NCI-H2196 treated with DMSO at 0.1 percent for 48 hours (cell line): ENCODE results near the gene NUP133.

Experiments
- DNase-seq: peaks from one replicate; lab custom pipeline; 2025; ENCODE audit not compliant: unreplicated experiment; lab: John Stamatoyannopoulos, UW

The NUP133 gene

DNA sequence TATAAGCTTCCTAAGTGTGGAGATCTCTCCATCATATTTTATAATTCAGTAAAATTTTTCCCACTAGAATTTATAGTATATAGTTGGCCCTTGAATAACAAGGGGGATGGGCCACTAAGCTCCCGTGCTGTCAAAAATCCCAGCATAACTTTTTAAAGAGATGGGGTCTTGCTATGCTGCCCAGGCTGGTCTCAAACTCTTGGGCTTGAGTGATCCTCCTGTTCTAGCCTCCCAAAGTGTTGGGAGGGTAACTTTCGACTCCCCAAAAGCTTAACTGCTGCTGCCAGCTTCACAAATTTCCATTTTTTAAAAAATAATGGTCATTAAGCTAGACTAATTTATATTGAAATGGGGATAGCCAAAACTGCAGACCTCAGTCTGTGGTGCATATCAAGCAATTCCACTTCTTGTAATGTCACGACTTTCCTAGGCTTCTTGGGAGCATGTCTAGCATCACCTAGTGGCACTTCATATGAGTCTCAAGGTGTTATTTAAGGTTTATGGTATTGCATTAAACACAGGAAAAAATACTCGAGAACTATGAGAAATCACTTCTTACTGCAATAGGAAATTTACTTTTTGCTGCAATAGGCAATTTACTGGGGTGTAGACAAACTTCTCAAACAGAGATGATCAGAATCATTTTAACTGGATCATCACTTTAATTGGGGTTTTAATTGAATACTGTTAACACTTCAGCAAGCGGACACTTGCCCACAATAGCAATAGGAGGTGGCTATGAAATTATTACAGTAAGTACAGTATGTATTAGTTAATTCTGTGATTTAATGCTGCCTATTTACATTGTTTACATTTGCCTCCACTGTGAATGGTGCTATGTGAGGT lies 55.0 kb downstream of the NUP133 start:
- DNase-seq, result no peak

DNA sequence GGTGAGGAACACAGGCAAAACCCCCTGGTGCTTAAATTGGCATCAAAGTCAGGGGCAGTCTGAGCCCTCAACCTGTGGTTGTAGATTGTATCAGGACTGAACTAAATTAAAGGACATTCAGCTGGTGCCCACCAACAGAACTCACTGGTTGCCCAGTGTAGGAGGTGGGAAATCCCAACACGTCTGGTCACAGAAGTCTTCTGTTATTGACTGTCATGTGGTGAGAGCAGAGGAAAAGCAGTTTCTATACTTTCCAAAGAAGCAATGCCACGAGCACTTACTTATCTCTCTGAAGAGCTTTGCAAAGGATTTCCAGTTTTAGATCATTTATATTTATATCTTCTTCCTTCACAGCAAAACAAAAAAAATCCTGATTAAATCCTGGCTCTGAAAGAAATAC lies 59.3 kb downstream of the NUP133 start:
- no peak for DNase-seq

DNA sequence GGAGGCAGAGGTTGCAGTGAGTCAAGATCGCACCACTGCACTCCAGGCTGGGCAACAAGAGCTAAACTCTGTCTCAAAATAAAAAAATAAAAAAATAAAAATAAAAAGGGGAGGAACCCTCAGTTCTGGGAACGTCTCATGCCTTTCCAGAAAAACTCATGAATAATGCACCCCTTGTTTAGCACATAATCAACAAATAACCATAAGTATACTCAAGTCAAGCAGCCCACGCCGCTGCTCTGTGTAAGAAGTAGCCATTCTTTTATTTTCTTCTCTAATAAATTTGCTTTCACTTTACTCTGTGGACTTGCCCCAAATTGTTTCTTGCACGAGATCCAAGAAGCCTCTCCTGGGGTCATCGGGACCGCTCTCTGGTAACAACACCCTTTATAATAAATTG lies 59.8 kb downstream of the NUP133 start:
- DNase-seq, result no peak

DNA sequence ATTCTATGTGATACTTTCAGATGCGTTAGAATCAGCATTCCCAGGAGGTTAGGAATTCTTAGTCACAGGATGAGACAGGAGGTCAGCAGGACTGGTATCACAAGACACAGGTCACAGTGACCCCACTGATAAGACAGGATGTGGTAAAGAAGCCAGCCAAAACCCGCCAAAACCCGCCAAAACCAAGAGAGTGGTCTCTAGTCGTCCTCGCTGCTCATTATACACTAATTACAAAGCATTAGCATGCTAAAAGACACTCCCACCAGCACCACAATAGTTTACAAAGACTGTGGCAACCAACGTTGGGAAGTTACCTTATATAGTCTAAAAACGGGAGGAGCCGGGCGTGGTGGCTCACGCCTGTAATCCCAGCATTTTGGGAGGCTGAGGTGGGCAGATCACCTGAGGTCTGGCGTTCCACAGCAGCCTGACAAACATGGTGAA lies 60.3 kb downstream of the NUP133 start:
- DNase-seq, result no peak

DNA sequence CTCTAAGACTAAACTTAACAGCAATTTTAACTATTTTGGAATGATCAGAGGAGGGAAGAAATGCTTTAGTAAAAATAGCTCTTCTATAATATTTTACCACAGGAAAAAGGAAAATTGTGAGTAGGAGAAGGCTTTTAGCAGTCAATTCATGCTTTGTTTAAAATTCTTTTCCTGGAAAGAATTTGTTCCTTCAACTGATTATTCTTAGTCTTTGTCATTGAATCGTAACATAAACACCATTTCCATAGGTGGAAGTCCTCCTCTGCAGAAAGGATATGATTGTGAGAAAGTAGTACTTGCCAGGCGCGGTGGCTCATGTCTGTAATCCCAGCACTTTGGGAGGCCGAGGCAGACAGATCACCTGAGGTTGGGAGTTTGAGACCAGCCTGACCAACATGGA lies 62.3 kb downstream of the NUP133 start:
- no peak for DNase-seq

DNA sequence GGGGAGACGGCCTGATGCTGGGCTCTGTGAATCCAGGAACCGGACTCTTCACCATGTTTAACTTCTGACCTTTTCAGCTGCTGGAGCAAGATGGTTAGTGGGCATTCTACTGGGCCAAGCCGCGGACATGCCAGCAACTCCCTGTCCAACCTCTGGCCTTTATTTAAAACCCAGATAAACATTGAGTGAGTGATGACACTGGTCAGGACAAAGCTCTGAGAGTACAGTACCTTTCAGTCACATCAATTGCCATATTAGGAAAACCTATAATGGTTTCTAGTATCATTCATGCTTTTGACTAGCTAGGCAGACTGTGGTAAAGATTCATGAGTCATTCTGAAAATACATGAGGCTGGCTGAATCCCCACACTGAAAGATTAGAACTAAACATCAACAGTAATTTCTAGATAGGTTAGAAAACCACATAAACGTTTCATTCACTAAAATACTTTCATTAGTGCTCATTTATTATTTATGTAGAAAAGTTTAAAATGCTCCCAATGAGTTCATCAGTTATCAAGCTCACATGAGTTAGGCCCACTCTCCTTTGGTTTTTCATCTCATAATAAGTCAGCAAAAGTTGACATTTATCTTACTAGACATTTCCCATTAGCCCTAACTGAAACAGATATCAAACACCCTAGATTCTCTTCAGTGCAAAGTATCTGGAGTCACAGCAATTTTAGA lies 67.1 kb downstream of the NUP133 start:
- no peak for DNase-seq

DNA sequence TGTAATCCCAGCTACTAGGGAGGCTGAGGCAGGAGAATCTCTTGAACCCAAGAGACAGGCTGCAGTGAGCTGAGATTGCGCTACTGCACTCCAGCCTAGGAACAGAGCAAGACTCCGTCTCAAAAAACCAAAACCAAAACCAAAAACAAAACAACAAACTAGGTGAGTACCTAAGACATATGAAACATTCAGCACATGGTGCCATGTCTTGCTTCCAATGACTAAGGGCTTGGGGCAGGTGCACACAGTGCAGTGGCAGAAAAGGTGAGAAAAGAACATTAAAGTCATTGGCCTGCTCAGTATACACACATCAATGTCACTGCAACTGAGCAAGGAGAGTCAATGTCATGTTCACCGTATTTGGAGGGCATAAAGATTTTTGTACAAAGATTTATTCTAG lies 70.1 kb downstream of the NUP133 start:
- DNase-seq, result no peak

DNA sequence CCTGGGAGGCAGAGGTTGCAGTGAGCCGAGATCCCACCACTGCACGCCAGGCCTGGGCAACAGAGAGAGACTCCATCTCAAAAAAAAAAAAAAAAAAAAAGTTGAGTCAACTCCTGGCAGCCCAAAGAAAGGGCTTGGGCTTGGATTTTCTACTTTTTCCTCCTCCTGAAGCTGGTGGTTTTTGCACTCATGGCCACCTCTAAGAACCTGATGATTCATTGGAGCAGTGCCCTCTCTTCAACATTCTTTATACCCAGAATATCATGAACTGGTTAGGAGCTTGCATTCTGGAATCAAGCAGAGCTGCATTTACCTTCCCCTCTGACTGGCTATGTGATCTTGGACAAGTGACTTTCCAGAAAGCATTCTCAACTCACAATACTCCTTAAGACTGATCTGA lies 70.7 kb downstream of the NUP133 start:
- no peak for DNase-seq

DNA sequence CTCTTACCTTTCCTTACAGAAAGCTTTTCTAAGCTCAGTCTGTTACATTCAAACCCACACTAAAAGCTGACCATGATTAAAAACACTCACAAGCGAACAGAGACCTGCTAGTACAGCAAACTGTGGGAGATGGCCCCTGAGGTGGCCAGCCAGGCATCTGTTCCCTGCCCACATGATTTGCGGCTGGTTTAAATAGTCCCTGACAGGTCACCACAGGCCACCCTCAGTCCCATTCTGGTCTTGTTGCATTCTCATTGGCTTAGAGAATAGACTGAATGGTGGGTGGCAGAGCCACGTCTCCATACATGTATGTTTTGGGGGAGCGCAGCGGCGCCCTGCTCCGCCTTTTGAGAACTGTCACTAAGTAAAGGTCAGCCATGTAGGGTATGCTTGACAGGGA lies 71.9 kb downstream of the NUP133 start:
- no peak for DNase-seq

DNA sequence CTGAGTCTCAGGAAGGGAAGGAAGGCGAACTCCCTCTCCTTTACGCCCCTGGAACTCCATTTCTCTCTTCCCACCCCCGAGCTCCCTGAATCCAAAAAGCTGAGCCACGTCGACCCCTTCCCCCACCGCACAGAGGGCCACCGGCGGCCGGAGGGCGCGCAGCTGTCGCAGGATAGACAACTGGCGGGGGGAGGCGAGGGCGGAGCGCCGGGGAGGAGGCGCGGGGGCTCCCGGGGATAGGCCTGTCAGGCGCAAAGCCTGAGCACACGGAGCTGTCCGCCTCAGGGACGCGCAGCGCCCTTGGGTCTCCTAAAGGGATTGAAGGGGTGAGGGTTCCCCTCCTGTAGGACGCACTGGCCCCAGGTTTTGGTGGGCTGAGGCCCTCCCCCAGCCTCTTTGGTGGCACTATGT lies 73.5 kb downstream of the NUP133 start:
- DNase-seq, result no peak

DNA sequence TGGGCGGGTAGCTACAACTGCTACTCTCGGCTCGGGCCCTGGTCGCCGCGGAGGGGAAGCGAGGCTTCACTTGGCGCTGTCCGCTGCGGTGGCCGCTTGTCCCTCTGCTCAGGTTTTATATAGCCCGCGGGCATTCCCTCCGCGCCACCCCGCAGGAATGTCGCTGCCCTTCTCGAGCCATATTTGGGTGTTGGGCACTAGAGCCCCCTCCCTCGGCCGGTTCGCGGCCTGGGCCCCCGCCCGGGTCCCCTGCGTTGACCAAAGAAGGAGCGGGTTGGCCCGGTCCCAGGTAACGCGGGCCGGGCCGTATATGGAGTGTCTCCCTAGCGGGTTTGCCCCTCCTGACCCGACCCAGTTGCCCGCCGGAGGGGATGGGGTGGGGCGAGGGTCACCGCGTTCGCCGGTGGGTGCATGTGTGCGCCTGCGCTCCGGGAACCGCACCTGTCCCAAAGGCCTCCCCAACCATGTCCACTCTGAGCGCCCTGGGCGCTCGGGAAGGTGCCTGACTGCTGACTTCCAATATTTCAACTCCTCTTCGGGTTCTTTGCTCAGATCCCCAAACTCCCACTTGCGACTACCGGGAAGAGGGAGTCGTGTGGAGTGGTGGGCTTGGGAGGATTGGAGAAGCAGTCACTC lies 74.0 kb downstream of the NUP133 start, which contains the start of gene ACTA1:
TSS of gene ACTA1 (minus strand) at position 90 of the 636 bp plus-strand sequence. CDS start 979 bp downstream, outside the sequence.
- no peak for DNase-seq

DNA sequence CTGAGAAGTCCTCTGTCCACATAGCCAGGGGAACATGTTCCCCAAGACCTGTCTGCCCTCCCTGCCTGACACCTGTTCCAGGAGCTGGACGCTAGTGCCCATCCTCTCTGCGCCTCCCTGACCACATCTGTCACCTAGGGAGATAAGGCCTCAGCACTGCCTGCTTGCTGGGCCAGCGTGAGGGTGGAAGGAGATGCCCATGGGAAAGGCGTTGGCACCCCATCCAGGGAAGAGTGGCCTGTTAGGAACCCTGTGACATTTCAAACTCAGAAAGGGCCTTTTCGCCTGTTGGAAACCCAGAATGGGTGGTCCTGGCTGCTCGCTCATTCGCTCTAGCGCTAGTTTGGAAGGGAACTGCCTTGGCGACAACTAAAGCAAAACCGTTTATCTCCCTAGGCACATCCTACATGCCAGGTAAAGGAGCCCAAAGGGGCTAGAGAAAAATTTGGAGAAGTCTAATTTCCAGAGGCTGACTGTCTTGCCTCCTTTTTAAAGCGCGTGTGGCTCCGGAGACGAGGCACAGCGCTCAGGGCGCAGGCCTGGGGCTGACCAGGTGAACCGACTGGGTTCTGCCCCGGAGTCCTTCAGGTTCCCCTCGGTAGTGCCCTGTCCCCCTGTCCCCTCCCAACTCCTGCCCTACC lies 74.7 kb downstream of the NUP133 start:
- DNase-seq, result no peak

DNA sequence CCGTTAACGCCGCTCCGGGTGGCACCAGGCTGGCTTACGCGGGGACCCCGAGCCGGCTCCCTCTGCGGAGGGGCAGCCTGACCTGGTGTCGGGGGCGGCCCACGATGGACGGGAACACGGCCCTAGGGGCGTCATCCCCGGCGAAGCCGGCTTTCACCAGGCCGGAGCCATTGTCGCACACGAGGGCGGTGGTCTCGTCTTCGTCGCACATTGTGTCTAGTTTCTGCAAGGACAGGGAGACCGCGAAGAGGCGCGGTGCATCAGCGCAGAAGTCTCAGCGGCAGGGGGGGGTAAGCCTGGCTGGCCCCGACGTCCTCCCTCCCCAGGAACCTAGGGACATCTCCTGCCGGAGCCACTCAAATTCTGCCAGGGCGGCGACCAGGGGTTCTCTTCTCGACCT lies 75.2 kb downstream of the NUP133 start:
- DNase-seq, result no peak

DNA sequence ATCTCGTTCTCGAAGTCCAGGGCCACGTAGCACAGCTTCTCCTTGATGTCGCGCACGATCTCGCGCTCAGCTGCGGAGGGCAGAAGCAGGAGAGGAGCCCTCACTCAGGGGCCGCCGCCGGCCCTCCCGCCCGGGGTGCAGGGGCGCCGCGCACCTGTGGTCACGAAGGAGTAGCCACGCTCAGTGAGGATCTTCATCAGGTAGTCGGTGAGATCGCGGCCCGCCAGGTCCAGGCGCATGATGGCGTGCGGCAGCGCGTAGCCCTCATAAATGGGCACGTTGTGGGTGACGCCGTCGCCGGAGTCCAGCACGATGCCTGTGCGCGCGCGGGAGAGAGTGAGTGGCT lies 76.1 kb downstream of the NUP133 start:
- DNase-seq, result no peak

DNA sequence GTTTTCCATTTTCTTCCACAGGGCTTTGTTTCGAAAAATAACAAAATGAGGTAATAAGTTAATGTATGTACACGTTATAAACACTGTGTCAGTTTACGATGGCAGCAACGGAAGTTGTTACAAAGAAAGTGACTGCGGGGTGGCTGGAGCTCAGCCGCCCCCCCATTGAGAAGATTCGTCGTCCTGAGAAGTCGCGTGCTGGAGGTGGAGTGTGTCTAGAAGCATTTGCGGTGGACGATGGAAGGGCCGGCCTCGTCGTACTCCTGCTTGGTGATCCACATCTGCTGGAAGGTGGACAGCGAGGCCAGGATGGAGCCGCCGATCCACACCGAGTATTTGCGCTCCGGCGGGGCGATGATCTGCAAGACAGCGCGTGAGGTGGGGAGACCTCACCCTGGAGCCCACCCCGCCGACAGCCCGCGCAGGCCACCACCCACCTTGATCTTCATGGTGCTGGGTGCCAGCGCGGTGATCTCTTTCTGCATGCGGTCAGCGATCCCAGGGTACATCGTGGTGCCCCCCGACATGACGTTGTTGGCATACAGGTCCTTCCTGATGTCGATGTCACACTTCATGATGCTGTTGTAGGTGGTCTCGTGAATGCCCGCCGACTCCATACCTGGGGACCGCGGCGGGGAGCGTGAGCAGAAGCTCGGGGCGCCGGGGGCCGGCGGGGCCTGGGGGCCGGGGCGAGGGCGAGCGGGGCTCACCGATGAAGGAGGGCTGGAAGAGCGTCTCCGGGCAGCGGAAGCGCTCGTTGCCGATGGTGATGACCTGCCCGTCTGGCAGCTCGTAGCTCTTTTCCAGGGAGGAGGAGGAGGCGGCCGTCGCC lies 76.6 kb downstream of the NUP133 start:
- no peak for DNase-seq

DNA sequence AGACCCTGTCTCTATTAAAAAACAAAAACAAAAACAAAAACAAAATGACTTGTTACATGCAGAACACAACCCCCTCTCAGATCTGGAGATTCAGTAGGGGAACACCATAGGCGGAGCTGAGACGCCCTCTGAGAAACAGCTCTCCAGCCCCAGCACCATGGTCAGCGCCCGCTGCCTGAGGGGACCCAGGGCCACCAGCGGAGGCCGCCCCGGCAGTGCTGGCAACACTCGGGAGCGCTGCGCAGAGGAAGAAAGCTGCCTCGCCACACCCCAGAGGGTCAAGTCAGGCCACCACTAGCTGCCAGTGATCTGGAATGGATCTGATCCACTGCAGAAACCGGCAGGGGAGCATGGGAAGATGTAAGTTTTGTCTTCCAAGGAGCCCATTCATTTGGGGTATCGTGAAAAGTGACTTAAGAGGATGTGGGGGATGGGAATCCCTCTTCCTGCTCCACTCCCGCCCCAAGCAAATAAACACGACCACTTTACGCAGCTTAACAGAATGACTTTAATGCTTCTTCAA lies 77.3 kb downstream of the NUP133 start:
- DNase-seq, result no peak

DNA sequence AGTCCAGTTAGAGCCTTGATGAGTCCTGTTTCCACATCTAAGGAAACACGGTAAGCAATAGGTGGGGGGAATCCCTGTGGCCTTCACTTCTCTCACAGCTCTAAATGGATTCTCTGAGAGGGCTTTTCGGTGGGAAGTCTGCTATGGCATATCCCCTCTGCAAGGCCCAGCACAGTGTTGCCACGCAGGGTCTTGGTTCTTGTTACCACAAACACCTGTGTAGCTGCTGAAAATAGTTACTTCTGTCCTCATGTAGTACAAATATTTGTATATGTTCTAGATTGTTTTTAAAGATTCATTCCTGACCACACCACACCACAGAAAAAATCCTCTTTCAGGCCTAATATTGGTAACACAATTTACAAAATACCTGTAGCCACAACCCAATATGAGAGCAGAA lies 79.9 kb downstream of the NUP133 start:
- DNase-seq, result no peak

DNA sequence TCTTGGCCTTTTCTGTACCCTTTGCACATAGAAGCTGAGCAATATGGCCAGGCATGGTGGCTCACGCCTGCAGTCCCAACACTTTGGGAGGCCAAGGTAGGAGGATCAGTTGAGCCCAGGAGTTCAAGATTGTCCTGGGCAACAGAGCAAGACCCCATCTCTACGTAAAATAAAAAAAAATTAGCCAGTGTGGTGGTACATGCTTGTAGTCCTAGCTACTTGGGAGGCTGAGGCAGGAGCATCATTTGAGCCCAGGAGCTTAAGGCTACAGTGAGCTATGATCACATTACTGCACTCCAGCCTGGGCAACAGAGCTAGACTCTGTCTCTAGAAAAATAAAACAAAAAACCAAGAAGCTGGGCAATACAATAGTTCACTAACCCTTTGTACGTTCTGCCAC lies 80.6 kb downstream of the NUP133 start:
- DNase-seq, result no peak

DNA sequence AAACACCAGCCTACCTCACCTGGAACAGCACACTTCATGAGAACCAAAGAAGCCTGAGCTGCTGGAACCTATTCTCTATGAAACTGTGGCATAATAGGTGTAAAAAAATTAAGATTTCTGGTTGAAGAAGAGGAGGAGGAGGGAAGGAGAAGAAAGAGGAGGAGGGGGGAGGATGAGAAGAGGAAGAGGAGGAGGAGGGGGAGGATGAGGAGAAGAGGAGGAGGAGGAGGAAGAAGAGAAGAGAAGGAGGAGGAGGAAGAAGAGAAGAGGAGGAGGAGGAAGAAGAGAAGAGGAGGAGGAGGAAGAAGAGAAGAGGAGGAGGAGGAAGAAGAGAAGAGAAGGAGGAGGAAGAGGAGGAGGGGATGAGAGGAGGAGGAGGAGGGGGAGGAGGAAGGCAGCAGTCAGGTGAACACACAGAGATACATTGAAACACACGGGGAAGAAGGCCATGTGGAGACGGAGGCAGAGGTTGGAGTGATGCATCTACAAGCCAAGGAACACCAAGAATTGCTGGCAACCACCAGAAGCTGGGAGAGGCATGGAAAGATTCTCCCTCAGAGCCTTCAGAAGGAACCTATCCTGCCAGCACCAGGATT lies 82.5 kb downstream of the NUP133 start:
- DNase-seq, result no peak

DNA sequence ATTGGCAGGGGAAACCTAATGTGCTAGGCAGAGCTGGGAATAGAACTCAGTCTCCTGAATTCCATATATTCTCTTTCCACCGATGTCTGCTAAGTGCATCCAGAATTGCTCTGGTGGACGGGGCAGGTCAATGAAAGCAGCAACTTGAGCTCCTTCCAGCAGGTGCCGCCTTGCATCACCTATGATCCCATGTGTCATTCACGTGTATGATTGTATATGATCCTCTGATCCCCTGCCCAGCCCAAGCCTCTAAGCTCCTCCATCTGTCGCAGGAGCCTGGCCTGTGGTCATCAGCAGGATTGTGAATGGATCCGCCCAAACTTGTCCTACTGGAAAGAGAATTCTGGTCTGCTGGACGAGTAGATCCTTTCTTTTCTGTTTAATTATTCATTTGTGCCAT lies 87.4 kb downstream of the NUP133 start:
- no peak for DNase-seq
